Rectal smooth muscle tissue (tissue), 1 donor: Measurements from ENCODE around the gene VEZT.
"Not testable (repeated sequence)": the region's sequence is repeated elsewhere in the genome, so short reads cannot be mapped to it uniquely, and the experiment has no call there.

ENCODE experiments used
- H3K27ac ChIP-seq: one replicate; pipeline ENCODE4 v1.7.0; 2013; ENCODE audit warnings: low read depth, low read length, inconsistent platforms
- H3K27me3 ChIP-seq: one replicate; pipeline ENCODE4 v1.7.0; 2013; ENCODE audit warnings: low read length; ENCODE audit not compliant: control insufficient read depth, insufficient read depth
- H3K36me3 ChIP-seq: one replicate; pipeline ENCODE4 v1.7.0; 2013; ENCODE audit warnings: low read length; ENCODE audit not compliant: control insufficient read depth, insufficient read depth
- H3K4me1 ChIP-seq: one replicate; pipeline ENCODE4 v1.7.0; 2013; ENCODE audit warnings: low read length; ENCODE audit not compliant: control insufficient read depth, insufficient read depth
- H3K4me3 ChIP-seq: one replicate; pipeline ENCODE4 v1.7.0; 2013; ENCODE audit warnings: low read length
- H3K9ac ChIP-seq: one replicate; pipeline ENCODE4 v1.7.0; 2013; ENCODE audit warnings: low read length

Gene VEZT

GRCh38 chr12:95319694-95320331 is 102.2 kb downstream of the VEZT start:
- Histone ChIP-seq H3K4me3 (no peak overlapping the region), H3K27ac (no peak overlapping the region), H3K9ac (no peak overlapping the region), H3K36me3 (no peaks in the 10 kb centered on the region), H3K4me1 (no peaks in the 10 kb centered on the region), H3K27me3 (no peaks in the 10 kb centered on the region)

GRCh38 chr12:95321516-95322246 is 104.1 kb downstream of the VEZT start:
- Histone ChIP-seq H3K4me1 (no peaks in the 10 kb centered on the region), H3K36me3 (no peaks in the 10 kb centered on the region), H3K4me3 (no peak overlapping the region), H3K27me3 (no peaks in the 10 kb centered on the region), H3K9ac (no peak overlapping the region), H3K27ac (no peak overlapping the region)

DNA sequence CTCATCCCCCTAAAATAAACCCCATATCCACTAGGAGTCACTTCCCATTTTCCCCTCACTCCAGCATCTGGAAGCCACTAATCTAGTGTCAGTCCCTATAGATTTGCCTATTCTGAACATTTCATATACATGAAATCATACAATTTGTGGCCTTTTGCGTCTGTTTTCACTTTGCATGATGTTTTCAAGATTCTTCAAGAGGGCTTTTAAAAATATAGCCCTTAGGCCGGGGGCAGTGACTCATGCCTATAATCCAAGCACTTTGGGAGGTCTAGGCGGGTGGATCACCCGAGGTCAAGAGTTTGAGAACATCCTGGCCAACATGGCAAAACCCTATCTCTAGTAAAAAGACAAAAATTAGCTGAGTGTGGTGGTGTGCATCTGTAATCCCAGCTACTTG is 104.7 kb downstream of the VEZT start:
- no peak overlapping the region for H3K9ac ChIP-seq
- H3K27me3 ChIP-seq = no peaks in the 10 kb centered on the region
- no peaks in the 10 kb centered on the region for H3K36me3 ChIP-seq
- H3K4me1 ChIP-seq = no peaks in the 10 kb centered on the region
- no peak overlapping the region for H3K4me3 ChIP-seq
- H3K27ac ChIP-seq = no peak overlapping the region

DNA sequence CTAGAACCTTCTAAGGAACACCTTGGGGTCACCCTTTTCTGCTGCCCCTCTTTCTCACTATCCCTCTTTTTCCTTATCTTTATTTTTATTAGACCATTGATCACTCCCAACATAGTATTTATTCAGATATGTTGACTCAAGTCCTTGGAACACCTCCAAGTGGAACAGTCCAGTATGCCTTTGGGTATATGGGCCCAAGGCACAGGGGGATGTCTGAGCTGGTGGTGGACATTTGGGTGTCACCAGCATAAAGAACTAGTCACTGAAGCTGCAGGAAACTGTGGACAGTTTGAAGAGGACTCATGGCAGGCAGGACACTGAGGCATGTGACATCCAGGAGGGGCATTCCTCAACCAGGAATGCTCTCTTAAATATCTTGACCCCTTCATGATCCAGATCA is 105.6 kb downstream of the VEZT start:
- Histone ChIP-seq H3K9ac (no peak overlapping the region), H3K27ac (no peak overlapping the region), H3K27me3 (no peaks in the 10 kb centered on the region), H3K4me1 (no peaks in the 10 kb centered on the region), H3K4me3 (no peak overlapping the region), H3K36me3 (no peaks in the 10 kb centered on the region)

DNA sequence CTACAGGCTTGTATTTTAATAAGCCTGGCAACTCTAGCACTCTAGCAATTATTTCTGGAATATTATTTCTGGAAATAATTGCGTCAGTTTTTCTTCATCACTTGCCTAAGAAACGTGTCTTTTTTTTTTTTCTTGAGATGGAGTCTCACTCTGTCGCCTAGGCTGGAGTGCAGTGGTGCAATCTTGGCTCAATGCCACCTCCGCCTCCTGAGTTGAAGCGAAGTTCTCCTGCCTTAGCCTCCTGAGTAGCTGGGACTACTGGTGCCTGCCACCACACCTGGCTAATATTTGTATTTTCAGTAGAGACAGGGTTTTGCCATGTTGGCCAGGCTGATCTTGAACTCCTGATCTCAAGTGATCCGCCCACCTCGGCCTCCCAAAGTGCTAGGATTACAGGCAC is 106.6 kb downstream of the VEZT start:
- not testable (repeated sequence) for H3K4me3 ChIP-seq, H3K4me1 ChIP-seq, H3K27ac ChIP-seq, H3K36me3 ChIP-seq, H3K27me3 ChIP-seq, H3K9ac ChIP-seq

DNA sequence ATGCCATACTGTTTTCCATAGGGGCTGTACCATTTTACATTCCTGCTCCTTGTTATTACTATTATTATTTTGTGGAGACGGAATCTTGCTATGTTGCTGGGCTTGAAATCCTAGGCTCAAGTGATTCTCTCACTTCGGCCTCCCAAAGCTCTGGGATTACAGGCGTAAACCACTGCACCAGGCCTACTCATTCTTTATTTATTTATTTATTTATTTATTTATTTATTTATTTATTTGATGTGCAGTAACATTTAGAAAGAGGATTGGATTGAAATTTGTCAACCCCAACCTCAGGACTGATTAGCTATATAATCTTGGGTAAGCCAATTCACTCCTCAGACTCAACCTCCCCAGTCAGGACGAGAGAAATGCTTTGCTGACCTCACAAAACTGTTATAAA is 107.9 kb downstream of the VEZT start:
- no peaks in the 10 kb centered on the region for H3K27me3 ChIP-seq
- no peaks in the 10 kb centered on the region for H3K36me3 ChIP-seq
- no peak overlapping the region for H3K4me3 ChIP-seq
- H3K9ac ChIP-seq = no peak overlapping the region
- no peaks in the 10 kb centered on the region for H3K4me1 ChIP-seq
- no peak overlapping the region for H3K27ac ChIP-seq

DNA sequence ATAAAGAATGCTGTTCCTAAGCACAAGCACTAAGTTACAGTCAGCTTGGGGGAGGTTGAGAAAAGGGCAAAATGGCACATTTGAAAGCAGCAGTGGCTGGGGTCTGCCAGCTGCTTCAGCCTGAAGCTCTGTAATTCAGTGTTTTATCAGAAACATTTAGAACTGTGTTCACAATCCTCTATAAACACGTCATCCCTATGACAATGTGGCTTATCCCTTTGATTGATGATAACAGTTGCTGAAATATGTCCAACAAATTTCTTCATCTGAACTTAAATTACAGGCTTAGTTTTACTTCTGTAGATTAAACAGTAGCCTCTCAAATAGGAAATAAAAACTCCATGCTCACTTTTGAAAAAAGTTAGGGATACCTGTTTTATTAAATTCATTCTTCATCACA is 108.8 kb downstream of the VEZT start:
- H3K4me3 ChIP-seq = no peak overlapping the region
- no peak overlapping the region for H3K9ac ChIP-seq
- H3K36me3 ChIP-seq = no peaks in the 10 kb centered on the region
- H3K27ac ChIP-seq = no peak overlapping the region
- H3K4me1 ChIP-seq = no peaks in the 10 kb centered on the region
- H3K27me3 ChIP-seq = no peaks in the 10 kb centered on the region

GRCh38 chr12:95326855-95327254 is 109.2 kb downstream of the VEZT start:
- Histone ChIP-seq H3K4me3 (no peak overlapping the region), H3K4me1 (no peaks in the 10 kb centered on the region), H3K27me3 (no peaks in the 10 kb centered on the region), H3K27ac (no peak overlapping the region), H3K36me3 (no peaks in the 10 kb centered on the region), H3K9ac (no peak overlapping the region)

- Histone ChIP-seq H3K36me3 (no peaks in the 10 kb centered on the region), H3K4me3 (no peak overlapping the region), H3K9ac (no peak overlapping the region), H3K4me1 (no peaks in the 10 kb centered on the region), H3K27ac (no peak overlapping the region), H3K27me3 (no peaks in the 10 kb centered on the region)
Observed at GRCh38 chr12:95328708-95329107, 111.1 kb downstream of the VEZT start.

DNA sequence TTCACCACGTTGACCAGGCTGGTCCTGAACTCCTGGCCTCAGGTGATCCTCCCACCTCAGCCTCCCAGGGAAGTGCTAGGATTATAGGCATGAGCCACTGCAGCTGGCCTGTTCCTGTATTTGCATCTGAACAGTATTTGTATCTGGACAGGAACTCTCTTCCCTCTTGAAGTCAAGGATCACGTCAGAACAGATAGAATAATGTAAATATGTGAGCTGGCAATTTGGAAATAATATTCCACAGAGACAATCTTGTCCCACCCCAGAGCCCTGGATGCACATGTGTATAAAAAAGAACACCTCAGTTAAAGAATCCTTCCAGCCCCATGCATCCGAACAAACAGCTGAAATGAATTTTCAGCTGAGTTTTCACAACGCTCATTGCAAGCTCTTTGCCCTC is 118.3 kb downstream of the VEZT start:
- no peaks in the 10 kb centered on the region for H3K27me3 ChIP-seq
- peak overlapping the region; percentile 89 for H3K27ac ChIP-seq
- H3K36me3 ChIP-seq = no peaks in the 10 kb centered on the region
- H3K4me1 ChIP-seq = peaks cover 18% of the 10 kb centered on the region
- no peak overlapping the region for H3K9ac ChIP-seq
- no peak overlapping the region for H3K4me3 ChIP-seq

- H3K36me3 ChIP-seq = no peaks in the 10 kb centered on the region
- peaks cover 18% of the 10 kb centered on the region for H3K4me1 ChIP-seq
- no peaks in the 10 kb centered on the region for H3K27me3 ChIP-seq
- no peak overlapping the region for H3K9ac ChIP-seq
- H3K4me3 ChIP-seq = no peak overlapping the region
- peak overlapping the region; percentile 89 for H3K27ac ChIP-seq
Observed at GRCh38 chr12:95336387-95337067, 118.9 kb downstream of the VEZT start.

DNA sequence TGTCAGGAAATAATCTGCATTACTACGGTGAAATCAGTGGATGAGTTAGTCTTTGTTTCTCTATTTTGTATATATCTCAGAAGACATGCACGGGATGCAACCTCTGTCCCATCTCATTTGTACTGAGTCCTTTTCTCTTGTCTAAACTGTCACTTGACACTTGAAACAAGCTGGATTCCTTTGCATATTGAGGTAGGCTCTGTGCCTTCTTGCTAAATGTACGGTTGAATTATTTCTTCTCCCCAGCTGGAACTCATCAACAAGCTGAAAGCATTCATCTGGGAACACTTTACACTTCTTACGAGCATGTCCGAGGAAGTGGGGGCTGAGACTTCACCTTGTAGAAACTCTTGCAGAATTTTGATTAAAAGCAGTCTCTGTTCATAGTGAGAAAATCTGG is 119.5 kb downstream of the VEZT start:
- H3K4me3 ChIP-seq = no peak overlapping the region
- H3K9ac ChIP-seq = no peak overlapping the region
- H3K36me3 ChIP-seq = no peaks in the 10 kb centered on the region
- peaks cover 18% of the 10 kb centered on the region for H3K4me1 ChIP-seq
- no peaks in the 10 kb centered on the region for H3K27me3 ChIP-seq
- H3K27ac ChIP-seq = peak overlapping the region; percentile 89
